COLO668 (cell line): ENCODE measurements around the gene LIPM.
A peak's percentile ranks its signal among the peaks of the same experiment; 100 is the strongest.

Source experiments
- DNase-seq: peaks from one replicate; lab custom pipeline; 2025; ENCODE audit not compliant: unreplicated experiment; lab: John Stamatoyannopoulos, UW

LIPM gene

GRCh38 chr10:88802523-88803285 lies at the start of gene LIPM:
Gene LIPM, plus strand, starts transcription at chr10:88802730. Its CDS starts 167 bp downstream, at chr10:88802897.
- DNase-seq, result no peak

- DNase-seq, result no peak
Observed at GRCh38 chr10:88754287-88754686, 48.2 kb upstream of the LIPM start.

- no peak for DNase-seq
Observed at GRCh38 chr10:88755753-88756152, 46.8 kb upstream of the LIPM start.

- DNase-seq, result no peak
Observed at GRCh38 chr10:88756660-88757059, 45.9 kb upstream of the LIPM start.

GRCh38 chr10:88759366-88760101 lies 43.0 kb upstream of the LIPM start, which contains the start of gene LIPN:
Gene LIPN, plus strand, starts transcription at chr10:88760020. Its CDS starts 1,386 bp downstream, at chr10:88761406.
- no peak for DNase-seq

GRCh38 chr10:88762906-88763305 lies 39.6 kb upstream of the LIPM start:
- no peak for DNase-seq

- no peak for DNase-seq
Observed at GRCh38 chr10:88763441-88763840, 39.1 kb upstream of the LIPM start.

GRCh38 chr10:88764110-88764509 lies 38.4 kb upstream of the LIPM start:
- DNase-seq, result no peak

- no peak for DNase-seq
Observed at GRCh38 chr10:88765816-88766215, 36.7 kb upstream of the LIPM start.

GRCh38 chr10:88769384-88769783 lies 33.1 kb upstream of the LIPM start:
- no peak for DNase-seq

- DNase-seq, result no peak
Observed at GRCh38 chr10:88781206-88781605, 21.3 kb upstream of the LIPM start.

GRCh38 chr10:88782222-88782621 lies 20.3 kb upstream of the LIPM start:
- DNase-seq, result no peak

GRCh38 chr10:88783724-88784123 lies 18.8 kb upstream of the LIPM start:
- DNase-seq, result no peak

- DNase-seq, result no peak
Observed at GRCh38 chr10:88786032-88786770, 16.3 kb upstream of the LIPM start.

- no peak for DNase-seq
Observed at GRCh38 chr10:88787463-88787862, 15.1 kb upstream of the LIPM start.

GRCh38 chr10:88788924-88789323 lies 13.6 kb upstream of the LIPM start:
- DNase-seq, result no peak

- DNase-seq, result peak; percentile 9
Observed at GRCh38 chr10:88791924-88792323, 10.6 kb upstream of the LIPM start.

GRCh38 chr10:88792661-88793060 lies 9.9 kb upstream of the LIPM start:
- no peak for DNase-seq

- no peak for DNase-seq
Observed at GRCh38 chr10:88793712-88794299, 8.7 kb upstream of the LIPM start.

GRCh38 chr10:88794731-88795130 lies 7.8 kb upstream of the LIPM start:
- DNase-seq, result no peak
